ENCODE data around the gene CA10.

DNA sequence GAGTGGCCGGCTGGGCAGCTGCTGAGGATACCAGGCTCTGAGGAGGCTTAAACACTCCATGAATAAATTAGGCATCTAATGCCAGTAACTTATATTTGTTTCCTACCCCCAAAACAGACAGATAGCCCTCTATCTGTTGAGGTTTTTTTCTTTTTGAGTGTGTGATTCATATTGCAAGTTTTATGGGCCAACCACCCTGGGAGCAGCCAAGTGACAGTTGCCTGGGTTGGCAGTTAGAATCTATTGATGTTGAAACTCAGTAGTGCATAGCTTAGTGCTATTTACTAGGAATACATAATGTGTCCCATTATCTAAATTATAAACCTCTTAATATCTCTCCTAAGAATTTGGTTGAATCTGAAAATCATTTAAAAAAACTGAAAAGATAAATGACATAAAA, 397.4 kb downstream of the CA10 start:
- TF ChIP-seq, protein P1, sequence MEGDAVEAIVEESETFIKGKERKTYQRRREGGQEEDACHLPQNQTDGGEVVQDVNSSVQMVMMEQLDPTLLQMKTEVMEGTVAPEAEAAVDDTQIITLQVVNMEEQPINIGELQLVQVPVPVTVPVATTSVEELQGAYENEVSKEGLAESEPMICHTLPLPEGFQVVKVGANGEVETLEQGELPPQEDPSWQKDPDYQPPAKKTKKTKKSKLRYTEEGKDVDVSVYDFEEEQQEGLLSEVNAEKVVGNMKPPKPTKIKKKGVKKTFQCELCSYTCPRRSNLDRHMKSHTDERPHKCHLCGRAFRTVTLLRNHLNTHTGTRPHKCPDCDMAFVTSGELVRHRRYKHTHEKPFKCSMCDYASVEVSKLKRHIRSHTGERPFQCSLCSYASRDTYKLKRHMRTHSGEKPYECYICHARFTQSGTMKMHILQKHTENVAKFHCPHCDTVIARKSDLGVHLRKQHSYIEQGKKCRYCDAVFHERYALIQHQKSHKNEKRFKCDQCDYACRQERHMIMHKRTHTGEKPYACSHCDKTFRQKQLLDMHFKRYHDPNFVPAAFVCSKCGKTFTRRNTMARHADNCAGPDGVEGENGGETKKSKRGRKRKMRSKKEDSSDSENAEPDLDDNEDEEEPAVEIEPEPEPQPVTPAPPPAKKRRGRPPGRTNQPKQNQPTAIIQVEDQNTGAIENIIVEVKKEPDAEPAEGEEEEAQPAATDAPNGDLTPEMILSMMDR (IDR thresholded peaks at IDR 0.05; ENCODE audit: insufficient read depth, low read length, poor library complexity, severe bottlenecking) = no peak
- TF ChIP-seq EZH2phosphoT487 (conservative IDR thresholded peaks at IDR 0.05; ENCODE audit: low read length) = no peak

All from SU-DHL-6 (cell line).